GM21515 (cell line): ENCODE results near the gene GRIN3A.

Source experiments
- ATAC-seq: cut with Tn5 transposase; IDR thresholded peaks from one replicate; pipeline ENCODE4 v1.9.1; 2021; ENCODE audit not compliant: unreplicated experiment

The GRIN3A gene

GRCh38 chr9:101530076-101530711 lies 208.3 kb downstream of the GRIN3A start:
- peak; percentile 48 for ATAC-seq

GRCh38 chr9:101528015-101528414 lies 210.4 kb downstream of the GRIN3A start:
- no peak for ATAC-seq

GRCh38 chr9:101527066-101527465 lies 211.4 kb downstream of the GRIN3A start:
- ATAC-seq: no peak

GRCh38 chr9:101524371-101524770 lies 214.1 kb downstream of the GRIN3A start:
- no peak for ATAC-seq
